Fibroblast of pulmonary artery (primary cell): ENCODE results near the gene ZNF436.

Experiments
- DNase-seq: peaks from one replicate; pipeline ENCODE4 v3.0.0-alpha.2; 2010; ENCODE audit warnings: low read depth
- H3K4me3 ChIP-seq: replicated peaks from 2 replicates; pipeline ENCODE4 v1.5.1; 2011; ENCODE audit warnings: low read depth, mild to moderate bottlenecking, control low read depth, low read length, moderate library complexity
- TF ChIP-seq, protein P1 (sequence below): IDR thresholded peaks from 2 replicates; pipeline ENCODE4 v1.5.1; 2011; ENCODE audit warnings: mild to moderate bottlenecking, control low read depth, low read length, inconsistent platforms; ENCODE audit errors: missing control alignments

Gene ZNF436

DNA sequence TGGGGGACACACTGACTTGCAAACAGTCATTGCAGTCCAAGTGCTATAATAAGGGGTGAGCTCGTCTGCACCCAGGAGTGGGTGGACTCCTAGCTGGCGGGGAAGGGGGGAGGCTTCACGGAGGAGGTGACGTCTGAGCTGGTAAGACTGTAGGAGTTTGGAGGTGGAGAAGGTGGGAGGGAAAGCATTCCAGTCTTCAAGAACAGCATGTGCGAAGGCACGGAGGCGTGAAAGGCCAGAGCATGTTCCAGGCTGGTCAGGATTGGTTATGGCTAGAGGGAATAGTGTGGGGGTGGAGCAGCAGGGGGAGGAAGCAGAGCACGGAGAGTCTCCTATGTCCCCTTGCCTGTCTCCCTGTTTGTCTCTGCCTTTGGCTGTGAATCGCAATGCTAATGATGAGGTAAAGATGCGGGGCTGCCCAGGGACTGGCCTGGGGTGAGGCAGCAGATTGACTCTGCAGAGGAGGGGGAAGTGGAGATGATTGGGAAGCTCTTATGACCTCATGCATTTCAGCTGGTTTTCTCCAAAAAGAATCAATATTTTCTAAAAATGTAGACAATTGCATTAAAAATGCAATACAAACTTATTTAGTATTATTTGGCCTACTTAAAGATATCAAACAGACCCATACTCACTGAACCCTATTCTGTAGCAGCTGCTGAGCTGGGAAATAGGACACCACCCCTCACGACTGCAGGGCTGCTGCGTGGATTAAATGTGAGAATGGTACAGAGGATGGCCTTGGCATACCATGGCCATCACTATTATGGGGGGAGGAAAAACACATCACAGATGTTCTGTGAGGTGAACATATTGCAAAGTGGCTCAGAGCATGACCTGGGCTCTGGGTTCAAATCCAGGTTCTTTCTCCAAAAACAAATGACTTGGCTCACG is 2.6 kb upstream of the ZNF436 start:
- no peak overlapping the region for H3K4me3 ChIP-seq
- TF ChIP-seq, protein P1, sequence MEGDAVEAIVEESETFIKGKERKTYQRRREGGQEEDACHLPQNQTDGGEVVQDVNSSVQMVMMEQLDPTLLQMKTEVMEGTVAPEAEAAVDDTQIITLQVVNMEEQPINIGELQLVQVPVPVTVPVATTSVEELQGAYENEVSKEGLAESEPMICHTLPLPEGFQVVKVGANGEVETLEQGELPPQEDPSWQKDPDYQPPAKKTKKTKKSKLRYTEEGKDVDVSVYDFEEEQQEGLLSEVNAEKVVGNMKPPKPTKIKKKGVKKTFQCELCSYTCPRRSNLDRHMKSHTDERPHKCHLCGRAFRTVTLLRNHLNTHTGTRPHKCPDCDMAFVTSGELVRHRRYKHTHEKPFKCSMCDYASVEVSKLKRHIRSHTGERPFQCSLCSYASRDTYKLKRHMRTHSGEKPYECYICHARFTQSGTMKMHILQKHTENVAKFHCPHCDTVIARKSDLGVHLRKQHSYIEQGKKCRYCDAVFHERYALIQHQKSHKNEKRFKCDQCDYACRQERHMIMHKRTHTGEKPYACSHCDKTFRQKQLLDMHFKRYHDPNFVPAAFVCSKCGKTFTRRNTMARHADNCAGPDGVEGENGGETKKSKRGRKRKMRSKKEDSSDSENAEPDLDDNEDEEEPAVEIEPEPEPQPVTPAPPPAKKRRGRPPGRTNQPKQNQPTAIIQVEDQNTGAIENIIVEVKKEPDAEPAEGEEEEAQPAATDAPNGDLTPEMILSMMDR, result no peak
- DNase-seq, result peak; percentile 28

DNA sequence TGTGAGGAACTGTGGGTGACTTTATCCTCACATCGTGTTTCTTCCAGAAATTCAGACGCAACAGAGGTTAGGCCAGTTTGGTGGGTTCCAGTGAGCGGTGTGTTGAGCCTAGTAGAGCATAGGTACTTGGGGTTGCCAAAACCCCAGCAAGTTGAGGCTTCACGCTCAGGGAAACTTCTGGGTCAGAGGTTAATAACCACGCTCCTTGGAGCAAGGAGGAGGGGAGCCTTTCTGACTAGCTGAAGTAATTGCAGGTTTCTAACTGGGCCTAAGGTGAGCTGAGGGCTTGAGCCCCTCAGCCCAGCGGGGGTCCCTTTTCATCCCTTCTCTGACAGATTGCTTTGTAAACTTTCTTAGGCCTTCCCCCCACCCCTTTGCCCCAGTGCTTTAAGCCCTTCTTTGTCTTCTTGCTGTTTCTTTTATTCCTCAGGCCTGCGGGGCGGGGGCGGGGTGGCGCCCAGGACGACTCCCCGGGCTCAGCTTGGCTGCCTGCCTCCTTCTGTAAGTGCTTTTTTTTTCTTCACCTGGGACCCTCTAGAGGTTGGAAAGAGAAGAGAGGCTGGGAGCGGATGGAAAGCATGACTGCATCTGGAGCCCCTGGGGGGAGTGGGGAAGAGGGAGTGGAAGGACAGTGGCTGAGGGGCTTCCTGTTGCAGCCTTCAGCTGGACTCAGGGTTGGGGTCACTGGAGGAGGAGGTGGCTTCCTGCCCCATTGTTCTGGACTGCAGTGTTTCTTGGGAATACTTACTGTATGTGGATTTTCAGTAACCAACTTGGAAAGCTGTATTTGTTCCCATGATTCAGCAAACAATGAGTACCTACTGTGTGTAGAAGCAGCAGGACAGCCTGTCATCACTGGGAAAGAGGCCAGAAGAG is 1.3 kb upstream of the ZNF436 start:
- peak overlapping the region; percentile 98 for H3K4me3 ChIP-seq
- TF ChIP-seq, protein P1, result peak; percentile 29
- DNase-seq, result peak; percentile 79

DNA sequence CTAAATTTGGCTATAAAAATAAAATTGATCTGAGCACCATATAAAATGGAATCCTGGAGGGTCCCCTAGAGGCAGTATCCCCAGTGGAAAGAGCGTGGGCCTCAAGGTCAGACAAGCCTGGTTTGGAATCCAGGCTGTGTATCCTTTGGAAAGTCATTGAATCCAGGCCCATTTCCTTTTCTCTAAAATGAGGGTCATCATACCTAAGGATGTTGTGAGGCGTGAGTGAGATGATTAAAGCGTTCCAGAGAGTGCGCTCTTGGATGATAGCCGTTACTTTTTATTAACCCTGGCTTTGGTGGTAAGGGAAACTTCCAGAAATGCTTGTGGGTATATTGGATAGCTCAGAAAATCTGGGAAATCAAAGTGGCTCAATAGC is 683 bp upstream of the ZNF436 start:
- DNase-seq, result no peak
- H3K4me3 ChIP-seq, result peak overlapping the region; percentile 98
- TF ChIP-seq, protein P1, result no peak

DNA sequence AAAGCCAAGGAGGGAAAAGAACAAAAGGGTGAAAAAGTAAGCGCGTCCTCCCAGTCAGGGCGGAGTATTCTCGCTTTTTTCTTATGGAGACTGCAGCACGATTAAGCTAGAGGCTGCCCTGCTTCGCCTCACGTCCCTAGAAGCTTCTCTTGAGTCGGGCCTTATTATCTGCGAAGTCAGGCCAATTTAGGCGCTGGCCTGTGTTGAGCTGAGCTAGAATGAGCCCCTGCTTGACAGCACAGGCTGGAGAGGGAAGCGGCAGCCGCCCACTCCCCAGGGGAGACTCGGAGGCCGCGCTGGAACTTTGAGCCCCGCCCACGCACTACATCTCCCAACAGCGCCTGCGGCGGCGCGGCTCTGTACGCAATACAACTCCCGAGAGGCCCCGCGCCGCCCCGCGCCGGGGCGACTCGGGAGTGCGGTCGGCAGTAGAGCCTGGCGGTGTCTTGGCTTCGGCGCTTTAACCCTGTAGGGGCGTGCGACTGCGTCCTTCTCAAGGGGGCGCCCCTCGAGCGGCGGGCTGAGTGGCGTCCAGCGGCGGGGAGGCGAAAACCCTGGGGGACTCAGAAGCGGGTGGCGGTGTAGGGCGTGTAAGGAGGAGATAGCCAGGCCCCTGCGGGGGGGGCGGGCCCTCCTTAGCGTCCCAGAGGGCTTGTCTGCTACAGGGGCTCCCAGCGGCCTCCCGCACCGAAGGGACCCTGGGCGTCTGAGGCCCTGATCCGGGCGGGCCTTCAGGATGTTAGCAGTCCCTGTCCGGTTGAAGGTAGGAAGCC is 888 bp downstream of the ZNF436 start:
- TF ChIP-seq, protein P1, result no peak
- DNase-seq, result peak; percentile 90
- H3K4me3 ChIP-seq, result peak overlapping the region; percentile 98

DNA sequence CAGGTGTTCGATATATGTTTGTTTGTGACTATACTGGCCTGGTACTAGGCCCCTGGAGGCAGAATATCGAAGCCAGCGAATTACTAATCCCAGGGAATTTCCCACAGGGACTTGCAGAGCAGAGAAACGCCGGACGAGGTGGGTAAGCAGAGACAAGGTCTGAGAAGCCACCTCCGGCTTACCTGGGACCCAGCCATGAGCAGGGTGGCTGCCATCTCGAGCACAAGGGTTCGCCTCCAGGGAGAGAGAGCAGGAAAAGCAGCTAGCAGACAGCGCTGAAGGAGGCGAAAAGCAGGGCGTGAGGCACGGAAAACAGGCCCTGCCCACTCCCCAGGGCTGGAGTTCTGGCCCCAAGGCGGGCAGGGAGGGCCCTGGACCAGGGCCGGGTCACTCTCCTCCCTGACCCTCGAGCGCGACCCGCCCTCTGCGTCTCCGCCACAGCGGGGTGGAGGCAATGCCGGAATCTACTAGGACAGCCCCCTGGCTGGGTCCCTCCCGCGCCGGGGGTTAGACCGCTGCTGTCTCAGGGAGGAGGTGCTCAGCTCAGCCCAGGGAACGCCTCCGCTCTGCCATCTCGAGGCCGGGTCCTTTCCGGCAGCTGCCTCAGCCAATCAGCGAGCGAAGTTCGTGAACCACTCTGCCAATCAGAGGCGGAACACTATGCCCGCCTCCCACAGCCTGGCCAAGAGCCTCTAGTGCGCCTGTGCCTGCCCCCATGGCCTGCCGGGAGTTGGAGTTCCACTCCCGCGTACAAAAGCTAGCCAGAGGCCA is 1.7 kb downstream of the ZNF436 start:
- DNase-seq, result peak; percentile 99
- H3K4me3 ChIP-seq, result peak overlapping the region; percentile 98
- TF ChIP-seq, protein P1, result no peak

DNA sequence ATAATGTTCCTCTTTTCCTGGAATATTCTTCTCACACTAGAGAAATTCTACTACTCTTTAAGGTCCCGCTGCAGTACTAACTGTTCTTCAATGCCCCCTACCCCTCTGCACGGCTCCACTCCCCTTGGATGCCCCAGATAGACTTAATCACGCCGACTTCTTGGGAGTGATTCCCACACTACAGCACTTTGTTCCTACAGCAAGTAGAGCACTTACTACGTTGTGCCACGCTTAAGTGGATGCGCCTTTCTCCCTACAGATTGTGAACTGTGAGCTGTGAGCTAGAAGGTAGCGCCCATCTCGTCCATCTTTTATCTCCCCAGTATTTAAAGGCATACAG is 2.2 kb downstream of the ZNF436 start:
- DNase-seq, result no peak
- peak overlapping the region; percentile 98 for H3K4me3 ChIP-seq
- TF ChIP-seq, protein P1, result no peak
